Muscle layer of colon (tissue), 2 donors: ENCODE measurements around the gene SCUBE1.

Experiments used
- H3K27ac ChIP-seq: one replicate; pipeline ENCODE4 v1.7.0; 2013; ENCODE audit warnings: low read depth, mild to moderate bottlenecking, low read length, moderate library complexity
- H3K27me3 ChIP-seq, 2 donors: one replicate each; pipeline ENCODE4 v1.7.0; 2013; ENCODE audit warnings: low read length in 2 of 2, mild to moderate bottlenecking in 2 of 2; ENCODE audit not compliant: insufficient read depth in 2 of 2, control insufficient read depth in 1 of 2
- H3K36me3 ChIP-seq: one replicate; pipeline ENCODE4 v1.7.0; 2013; ENCODE audit warnings: mild to moderate bottlenecking, low read length; ENCODE audit not compliant: insufficient read depth
- H3K4me1 ChIP-seq: one replicate; pipeline ENCODE4 v1.7.0; 2013; ENCODE audit warnings: mild to moderate bottlenecking, low read length; ENCODE audit not compliant: insufficient read depth
- H3K4me3 ChIP-seq, 2 donors: one replicate each; pipeline ENCODE4 v1.7.0; 2013; ENCODE audit warnings: low read length in 2 of 2, low read depth in 1 of 2, mild to moderate bottlenecking in 1 of 2, moderate library complexity in 1 of 2
- H3K9ac ChIP-seq: one replicate; pipeline ENCODE4 v1.7.0; 2013; ENCODE audit warnings: low read length
- H3K9me3 ChIP-seq: one replicate; pipeline ENCODE4 v1.7.0; 2013; ENCODE audit warnings: mild to moderate bottlenecking, low read length
- donor health status: abdominal sarcoma.
- donor health status: Adenocarcinoma of cecum.

SCUBE1 gene

DNA sequence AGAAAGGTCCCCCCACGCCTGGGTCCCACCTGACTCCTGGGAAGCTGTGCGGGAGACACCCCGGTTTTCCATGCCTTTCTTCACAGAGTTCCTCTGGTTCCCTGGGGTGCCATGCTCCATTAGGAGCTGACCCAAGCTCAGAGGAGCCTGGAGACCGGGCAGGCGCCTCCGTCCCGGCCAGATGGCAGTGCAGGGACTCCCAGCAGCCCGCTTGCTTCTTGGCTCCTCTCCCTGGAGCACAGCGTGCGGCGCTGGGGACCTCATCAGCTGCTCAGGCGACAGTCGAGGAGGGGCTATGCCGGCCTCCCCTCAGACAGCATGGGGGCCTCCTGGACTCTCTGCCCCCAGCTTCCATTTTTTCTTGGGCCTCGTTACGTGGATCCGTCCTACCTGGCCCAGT is 143.1 kb downstream of the SCUBE1 start:
- H3K4me1 ChIP-seq = no peaks in the 10 kb centered on the region
- no peak overlapping the region for H3K9ac ChIP-seq
- H3K9me3 ChIP-seq = no peaks in the 10 kb centered on the region
- no peak overlapping the region for H3K4me3 ChIP-seq
- H3K36me3 ChIP-seq = no peaks in the 10 kb centered on the region
- H3K27ac ChIP-seq = no peak overlapping the region
- peaks cover 5 to 12% of the 10 kb centered on the region in 2 donors for H3K27me3 ChIP-seq

DNA sequence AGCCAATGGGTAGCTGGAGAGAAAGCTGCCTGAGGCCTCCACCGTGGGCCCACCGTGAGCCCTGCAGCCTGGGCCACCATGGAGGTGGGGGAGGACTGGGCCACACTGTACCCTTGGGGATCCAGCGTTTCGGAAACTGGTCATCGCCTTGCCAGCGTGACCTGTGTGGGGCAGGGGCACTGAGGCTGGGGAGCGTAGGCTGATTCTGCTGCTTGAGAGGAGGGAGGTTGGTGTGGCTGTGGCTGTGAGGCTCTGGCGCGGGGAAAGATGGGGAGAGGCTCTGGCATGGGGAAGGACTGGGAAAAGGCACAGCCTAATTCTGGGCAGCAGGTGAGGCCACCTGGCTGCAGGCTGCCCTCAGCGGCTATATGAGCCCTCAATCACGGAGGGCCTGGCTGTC is 143.6 kb downstream of the SCUBE1 start:
- H3K36me3 ChIP-seq = no peaks in the 10 kb centered on the region
- no peak overlapping the region for H3K27ac ChIP-seq
- no peaks in the 10 kb centered on the region for H3K4me1 ChIP-seq
- no peak overlapping the region for H3K9ac ChIP-seq
- peaks cover 5 to 12% of the 10 kb centered on the region in 2 donors for H3K27me3 ChIP-seq
- H3K9me3 ChIP-seq = no peaks in the 10 kb centered on the region
- H3K4me3 ChIP-seq = no peak overlapping the region

DNA sequence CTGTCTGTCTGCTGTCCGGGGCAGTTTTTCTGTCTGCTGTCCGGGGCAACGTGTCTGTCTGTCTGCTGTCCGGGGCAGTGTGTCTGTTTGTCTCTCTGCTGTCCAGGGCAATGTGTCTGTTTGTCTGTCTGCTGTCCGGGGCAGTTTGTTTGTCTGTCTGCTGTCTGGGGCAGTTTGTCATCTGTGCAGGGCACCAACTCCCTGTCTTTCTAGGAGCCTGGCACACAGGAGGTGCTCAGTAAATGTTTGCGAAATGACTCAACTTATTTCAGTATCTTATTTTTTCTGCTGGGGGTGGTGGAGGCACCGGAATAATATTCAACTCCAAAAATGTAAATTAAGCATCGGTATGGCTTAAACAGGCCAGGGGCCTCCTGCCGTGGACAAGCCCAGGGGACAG is 144.2 kb downstream of the SCUBE1 start:
- no peak overlapping the region for H3K9ac ChIP-seq
- H3K4me3 ChIP-seq = no peak overlapping the region
- peaks cover 5 to 12% of the 10 kb centered on the region in 2 donors for H3K27me3 ChIP-seq
- no peaks in the 10 kb centered on the region for H3K36me3 ChIP-seq
- H3K27ac ChIP-seq = no peak overlapping the region
- no peaks in the 10 kb centered on the region for H3K9me3 ChIP-seq
- H3K4me1 ChIP-seq = no peaks in the 10 kb centered on the region

DNA sequence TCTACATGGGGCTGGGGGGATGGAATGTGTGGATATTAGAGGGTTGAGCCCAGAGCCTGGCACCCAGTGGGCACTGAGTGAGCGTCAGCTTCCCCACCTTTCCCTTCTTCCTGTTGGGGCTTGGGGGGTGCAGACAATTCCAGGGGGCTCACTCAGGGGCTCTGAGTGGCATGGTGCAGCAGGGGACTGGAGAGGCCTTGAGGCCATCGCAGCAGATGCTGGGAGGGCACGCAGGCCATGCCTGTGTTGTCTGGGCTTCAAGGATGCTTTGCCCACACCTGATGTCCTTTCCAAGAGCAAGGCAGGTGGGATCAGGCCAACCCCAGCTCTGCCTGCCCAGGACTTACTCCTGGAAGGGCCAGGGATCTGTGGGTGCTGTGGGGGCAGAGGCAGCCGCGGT is 145.0 kb downstream of the SCUBE1 start:
- H3K9ac ChIP-seq = no peak overlapping the region
- H3K27ac ChIP-seq = no peak overlapping the region
- no peak overlapping the region for H3K4me3 ChIP-seq
- no peaks in the 10 kb centered on the region for H3K36me3 ChIP-seq
- no peaks in the 10 kb centered on the region for H3K9me3 ChIP-seq
- no peaks in the 10 kb centered on the region for H3K4me1 ChIP-seq
- peaks cover 5 to 12% of the 10 kb centered on the region in 2 donors for H3K27me3 ChIP-seq

DNA sequence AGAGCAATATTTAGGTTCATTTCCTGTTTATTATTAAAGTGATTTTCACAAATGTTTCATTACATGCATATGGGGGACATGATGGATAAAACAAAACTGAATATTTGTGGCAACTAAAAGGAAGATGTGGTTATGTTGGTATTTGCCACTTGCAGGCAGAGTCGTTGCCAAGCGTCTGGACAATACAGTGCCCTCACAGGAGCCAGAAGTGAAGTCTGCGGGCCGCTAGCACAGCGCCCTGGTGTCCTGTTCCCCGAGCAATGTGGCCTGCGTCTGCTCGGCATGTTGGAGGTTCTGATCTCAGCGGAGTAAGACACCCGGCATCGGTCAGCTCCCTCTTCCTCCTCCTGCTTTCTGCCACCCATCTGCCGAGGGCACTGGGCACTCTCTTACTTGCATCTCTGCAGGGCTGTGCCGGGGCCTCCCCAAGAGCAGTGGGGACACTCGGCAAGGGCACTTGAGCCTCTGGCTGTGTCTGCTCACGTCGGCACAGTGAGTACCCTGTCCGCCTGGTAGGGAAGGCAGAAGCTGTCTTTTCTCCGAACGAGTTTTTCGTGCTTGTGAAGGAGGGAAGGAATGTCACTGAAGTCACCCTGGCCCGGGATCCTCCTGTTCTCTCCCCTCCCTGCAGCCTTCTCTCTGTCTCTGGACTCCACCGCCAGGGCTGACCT is 145.8 kb downstream of the SCUBE1 start:
- no peaks in the 10 kb centered on the region for H3K4me1 ChIP-seq
- H3K9ac ChIP-seq = no peak overlapping the region
- no peak overlapping the region for H3K4me3 ChIP-seq
- peaks cover 5 to 12% of the 10 kb centered on the region in 2 donors for H3K27me3 ChIP-seq
- no peak overlapping the region for H3K27ac ChIP-seq
- no peaks in the 10 kb centered on the region for H3K36me3 ChIP-seq
- H3K9me3 ChIP-seq = no peaks in the 10 kb centered on the region

DNA sequence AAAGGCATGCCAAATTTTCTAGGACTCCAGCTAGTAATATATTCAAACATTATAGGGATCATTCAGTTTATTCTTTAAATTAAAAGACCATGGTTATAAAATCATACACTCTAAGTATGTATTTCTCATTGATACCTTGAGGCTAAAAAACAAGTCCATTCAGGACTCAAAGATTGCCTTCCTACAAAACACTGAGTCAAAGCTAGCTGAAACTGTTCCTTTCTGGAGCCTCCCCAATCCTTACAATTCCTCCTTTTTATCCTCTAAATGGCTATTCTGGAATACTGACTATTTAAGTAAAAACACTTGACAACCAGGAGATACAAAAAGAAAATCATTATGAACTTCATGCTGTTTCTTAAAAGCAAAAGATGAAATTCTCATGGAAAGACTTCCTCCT is 151.3 kb downstream of the SCUBE1 start:
- Histone ChIP-seq H3K4me1 (no peaks in the 10 kb centered on the region), H3K36me3 (no peaks in the 10 kb centered on the region), H3K4me3 (no peak overlapping the region), H3K27ac (no peak overlapping the region), H3K27me3 (peaks cover 0 to 5% of the 10 kb centered on the region in 2 donors), H3K9ac (no peak overlapping the region), H3K9me3 (no peaks in the 10 kb centered on the region)

DNA sequence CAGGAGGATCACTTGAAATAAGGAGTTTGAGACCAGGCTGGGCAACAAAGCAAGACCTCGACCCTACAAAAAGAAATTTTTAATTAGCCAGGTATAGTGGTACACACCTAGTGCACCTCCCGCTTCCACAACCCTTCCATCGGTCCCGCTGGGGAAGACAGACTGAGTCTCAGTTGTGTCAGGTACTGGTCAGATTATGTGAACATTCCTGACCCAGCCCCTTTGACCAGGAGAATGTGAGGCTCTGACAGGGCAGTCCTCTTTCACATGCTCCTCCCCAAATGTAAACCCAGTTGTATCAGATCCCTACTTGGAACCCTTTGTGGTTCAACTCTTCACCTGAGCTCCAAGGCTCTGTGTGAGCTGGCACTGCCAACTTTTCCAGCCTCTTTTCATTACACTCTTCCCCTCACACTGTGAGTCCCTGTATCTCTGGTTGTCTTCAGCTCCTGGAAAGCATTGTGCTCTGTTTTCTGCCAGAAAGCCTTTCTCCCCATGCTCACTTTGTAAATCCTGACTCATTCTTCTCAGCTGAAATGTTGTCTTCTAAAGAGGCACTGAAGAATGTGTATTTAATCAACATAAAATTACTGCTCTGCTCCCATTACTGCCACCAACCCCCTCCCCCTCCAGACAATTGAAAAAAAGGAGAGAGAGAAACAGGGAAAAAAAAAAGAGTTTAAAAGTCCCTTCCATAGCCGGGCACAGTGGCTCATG is 154.2 kb downstream of the SCUBE1 start:
- Histone ChIP-seq H3K27ac (no peak overlapping the region), H3K4me3 (no peak overlapping the region), H3K9me3 (no peaks in the 10 kb centered on the region), H3K36me3 (no peaks in the 10 kb centered on the region), H3K9ac (no peak overlapping the region), H3K4me1 (peaks cover 11% of the 10 kb centered on the region), H3K27me3 (no peaks in the 10 kb centered on the region)

DNA sequence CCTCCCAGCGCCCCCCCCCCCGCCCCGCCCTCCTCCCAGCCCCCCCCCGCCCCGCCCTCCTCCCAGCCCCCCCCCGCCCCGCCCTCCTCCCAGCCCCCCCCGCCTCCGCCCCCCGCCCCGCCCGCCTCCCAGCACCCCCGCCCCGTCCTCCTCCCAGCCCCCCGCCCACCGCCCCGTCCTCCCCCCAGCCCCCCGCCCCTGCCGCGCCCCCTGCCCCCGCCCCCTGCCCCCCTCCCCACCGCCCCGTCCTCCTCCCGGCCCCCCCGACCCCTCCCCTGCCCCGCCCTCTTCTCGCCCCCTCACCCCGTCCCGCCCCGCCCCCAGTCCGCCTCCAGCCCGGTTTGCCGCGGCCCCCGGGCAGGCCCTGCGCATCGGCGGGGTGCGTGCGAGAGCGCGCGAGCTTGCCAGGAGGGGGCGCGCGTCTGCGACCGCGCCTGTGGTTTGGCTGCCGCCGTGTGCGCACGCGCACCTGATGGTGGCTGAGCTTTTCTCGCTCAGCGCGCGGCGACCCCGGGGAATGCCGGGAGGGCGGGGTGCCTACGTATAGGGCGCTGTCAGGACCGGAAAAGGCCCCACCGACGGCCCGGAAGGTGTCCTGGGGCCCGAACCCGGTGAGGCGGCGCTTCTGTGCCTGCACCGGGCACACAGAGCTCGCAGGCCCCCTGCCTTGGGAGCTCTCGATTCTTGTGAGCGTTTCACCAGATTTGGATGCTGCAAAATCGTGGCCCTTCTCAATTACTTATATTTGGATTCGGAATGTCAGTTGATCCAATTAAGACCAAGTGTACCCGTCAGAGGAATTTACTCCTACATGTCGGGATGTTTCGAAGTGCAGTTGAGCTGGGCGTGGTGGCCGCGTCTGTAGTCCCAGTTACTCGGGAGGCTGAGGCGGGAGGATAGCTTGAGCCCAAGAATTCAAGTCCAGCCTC is 155.7 kb downstream of the SCUBE1 start:
- Histone ChIP-seq H3K36me3 (no peaks in the 10 kb centered on the region), H3K27me3 (no peaks in the 10 kb centered on the region), H3K4me1 (peaks cover 11% of the 10 kb centered on the region), H3K9ac (no peak overlapping the region), H3K27ac (peak overlapping the region; percentile 85), H3K9me3 (no peaks in the 10 kb centered on the region), H3K4me3 (peak overlapping the region; percentile 55 to 70)

DNA sequence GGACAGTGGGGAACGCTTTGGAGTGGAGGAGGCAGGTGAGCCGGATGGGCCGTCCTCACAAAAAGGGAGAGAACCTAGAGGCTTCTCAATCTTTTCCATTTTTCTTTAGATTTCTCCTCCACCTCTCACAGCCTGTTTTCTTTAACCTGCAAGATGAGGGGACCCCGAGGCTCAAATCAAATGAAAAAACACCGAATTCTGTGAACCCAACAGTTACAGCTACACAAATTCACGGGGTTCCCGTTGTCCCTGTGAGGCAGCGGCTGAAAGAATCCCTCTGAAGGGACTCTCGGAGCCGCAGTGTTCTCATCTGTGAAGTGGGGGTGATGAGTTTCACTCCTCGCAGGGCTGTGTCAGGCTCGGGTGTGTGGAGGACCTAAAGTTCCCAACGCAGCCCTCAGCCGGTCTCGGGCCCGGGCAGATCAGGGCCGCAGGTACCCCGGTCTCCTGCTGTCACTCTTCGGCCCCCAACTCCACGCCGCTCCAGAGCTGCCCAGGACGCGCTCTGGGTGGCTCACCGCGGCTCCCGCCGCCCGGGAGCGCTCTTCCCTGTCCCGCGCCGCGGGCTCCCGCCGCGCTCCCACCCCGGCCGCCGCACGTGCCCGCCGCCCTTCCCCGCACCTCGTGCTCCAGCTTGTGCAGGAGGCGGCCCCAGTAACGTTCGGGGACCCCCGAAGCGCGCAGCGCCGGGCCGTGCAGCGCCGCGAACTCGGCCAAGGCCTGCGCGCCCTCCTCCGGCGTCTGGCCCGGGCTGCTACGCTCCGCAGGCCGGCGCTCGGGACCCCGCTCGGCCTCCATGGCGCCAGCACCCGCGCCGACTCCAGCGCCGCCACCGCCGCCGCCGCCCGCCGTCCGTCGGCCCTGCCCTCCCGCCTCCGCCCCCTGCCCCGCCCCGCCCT is 156.7 kb downstream of the SCUBE1 start, which contains the start of gene TTLL12:
Gene TTLL12, minus strand, starts transcription at position 863 of the 899 bp plus-strand sequence. Its CDS starts 65 bp downstream, at position 798.
- peaks cover 11% of the 10 kb centered on the region for H3K4me1 ChIP-seq

DNA sequence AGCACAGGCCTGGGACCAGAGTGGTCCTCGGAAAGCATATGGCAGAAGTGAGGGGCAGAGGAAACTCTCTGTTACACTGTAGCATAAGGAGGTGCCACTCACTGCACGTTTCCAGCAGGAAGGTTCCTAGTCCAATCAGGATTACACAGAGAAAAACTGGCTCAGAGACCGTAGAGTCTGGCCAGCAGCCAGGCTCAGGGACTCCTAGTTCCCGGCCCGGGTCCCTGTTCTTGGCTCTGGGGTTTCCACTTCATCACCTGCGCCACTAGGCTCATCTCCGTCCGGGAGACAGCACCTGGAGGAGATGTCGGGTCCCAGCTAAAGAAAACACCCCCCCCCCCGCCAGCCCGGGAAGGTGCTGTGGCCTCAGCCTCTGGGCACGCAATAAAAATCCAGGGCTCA is 157.3 kb downstream of the SCUBE1 start:
- H3K4me3 ChIP-seq = peak overlapping the region in 1 of 2 donors; percentile 74
- peak overlapping the region; percentile 21 for H3K9ac ChIP-seq
- H3K27ac ChIP-seq = peak overlapping the region; percentile 86

More for the DNA sequence above, 156.7 kb downstream of the SCUBE1 start, which contains the start of gene TTLL12:
- H3K9me3 ChIP-seq = no peaks in the 10 kb centered on the region
- H3K4me3 ChIP-seq = peak within 1 kb of the TSS; percentile 57 to 74
- peak within 1 kb of the TSS; percentile 86 for H3K27ac ChIP-seq
- H3K36me3 ChIP-seq = no peaks in the 10 kb centered on the region
- H3K9ac ChIP-seq = peak within 1 kb of the TSS; percentile 21
- H3K27me3 ChIP-seq = no peaks in the 10 kb centered on the region

More for the DNA sequence above, 157.3 kb downstream of the SCUBE1 start:
- H3K9me3 ChIP-seq = no peaks in the 10 kb centered on the region
- peaks cover 11% of the 10 kb centered on the region for H3K4me1 ChIP-seq
- H3K27me3 ChIP-seq = no peaks in the 10 kb centered on the region
- no peaks in the 10 kb centered on the region for H3K36me3 ChIP-seq
